Smooth muscle cell (in vitro differentiated cells): ENCODE measurements around the gene SPOCK1. TPM values are rescaled to one million over a fixed set of nuclear protein-coding genes. Genes with fewer than 3 reads are reported as not detected.

Experiments used
- DNase-seq: peaks from one replicate; lab custom pipeline; 2025; ENCODE audit not compliant: unreplicated experiment; lab: John Stamatoyannopoulos, UW
- H2AFZ ChIP-seq: fragments of 200-600 bp; sonication (generic); 2 replicates; pipeline ENCODE4 v1.6.0; 2016; ENCODE audit warnings: antibody characterized with exemption, low read depth, mild to moderate bottlenecking
- H3F3A ChIP-seq: fragments of 200-600 bp; sonication (generic); 2 replicates; pipeline ENCODE4 v1.6.0; 2017; ENCODE audit warnings: antibody characterized with exemption, low read depth
- H3K27ac ChIP-seq: fragments of 200-600 bp; sonication (generic); 2 replicates; pipeline ENCODE4 v1.5.1; 2016; ENCODE audit warnings: low read depth, mild to moderate bottlenecking
- H3K27me3 ChIP-seq: fragments of 200-600 bp; sonication (generic); 2 replicates; pipeline ENCODE4 v1.6.1; 2016; ENCODE audit warnings: low read depth, mild to moderate bottlenecking
- H3K36me3 ChIP-seq: fragments of 200-600 bp; sonication (generic); 2 replicates; pipeline ENCODE4 v1.5.1; 2016; ENCODE audit warnings: low read depth
- H3K4me1 ChIP-seq: fragments of 200-600 bp; sonication (generic); 2 replicates; pipeline ENCODE4 v1.5.1; 2016; ENCODE audit warnings: low read depth
- H3K4me2 ChIP-seq: fragments of 200-600 bp; sonication (generic); 2 replicates; pipeline ENCODE4 v1.6.0; 2016; ENCODE audit warnings: mild to moderate bottlenecking
- H3K4me3 ChIP-seq: fragments of 200-600 bp; sonication (generic); 2 replicates; pipeline ENCODE4 v1.5.1; 2016; ENCODE audit warnings: mild to moderate bottlenecking
- H3K79me2 ChIP-seq: fragments of 200-600 bp; sonication (generic); 2 replicates; pipeline ENCODE4 v1.6.0; 2016; ENCODE audit warnings: low read depth, mild to moderate bottlenecking
- H3K9ac ChIP-seq: fragments of 200-600 bp; sonication (generic); 2 replicates; pipeline ENCODE4 v1.6.0; 2016; ENCODE audit warnings: low read depth
- H3K9me3 ChIP-seq: fragments of 200-600 bp; sonication (generic); replicated peaks from 2 replicates; pipeline ENCODE4 v1.5.1; 2016; ENCODE audit warnings: low read depth
- H4K20me1 ChIP-seq: fragments of 200-600 bp; sonication (generic); 2 replicates; pipeline ENCODE4 v1.6.0; 2016; ENCODE audit warnings: low read depth
- CTCF ChIP-seq: fragments of 200-600 bp; sonication (generic); IDR thresholded peaks from 2 replicates; pipeline ENCODE4 v1.5.1; 2017; ENCODE audit warnings: borderline replicate concordance, mild to moderate bottlenecking, antibody characterized with exemption; ENCODE audit not compliant: insufficient read depth, poor library complexity, severe bottlenecking
- WGBS: methylation state at CpG from one replicate; pipeline ENCODE4 v1.1.7; 2016; ENCODE audit warnings: low lambda C conversion rate; 5-methylcytosine and 5-hydroxymethylcytosine counted together
- polyA plus RNA-seq: library from polyadenylated mRNA; unstranded; fragments of >200 nt; fragmentation: Nextera tagmentation; extraction: Ambion mirVana; gene quantifications from 2 replicates; pipeline ENCODE4 v1.2.1, GENCODE V29; 2016
- total RNA-seq: library from RNA; depleted of rRNA; stranded (reverse); fragments of >200 nt; gene quantifications from 2 replicates; pipeline ENCODE4 v1.2.3, GENCODE V29; 2014

Gene SPOCK1
- total and polyA plus RNA-seq, 2 experiments from 2014 or later: 56.2 to 80.0 TPM

DNA sequence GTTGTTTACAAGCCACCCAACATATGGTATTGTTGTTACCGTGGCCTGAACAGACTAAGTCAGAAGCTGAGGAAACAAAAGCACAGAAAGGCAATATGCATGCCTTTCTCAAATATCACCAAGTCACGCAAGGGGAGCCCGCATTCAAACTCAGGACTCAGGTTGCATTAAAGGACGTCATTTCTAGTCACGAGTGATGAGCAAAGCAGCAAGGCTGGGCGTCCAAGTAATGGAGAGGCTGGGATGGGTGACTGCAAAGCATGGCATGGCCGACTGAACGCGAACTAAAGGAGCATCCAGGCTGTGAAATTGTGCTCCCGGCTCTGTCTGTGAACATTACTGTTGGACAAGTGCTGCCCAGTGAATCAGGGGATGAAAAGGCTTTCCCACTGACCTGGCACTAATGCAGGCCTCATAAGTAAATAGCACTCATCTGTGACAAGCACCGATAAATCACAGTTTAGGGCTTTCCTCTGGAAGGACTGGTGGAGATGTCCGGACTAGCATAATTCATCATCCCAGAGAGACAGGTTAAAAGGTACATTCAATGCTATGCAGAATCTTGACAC, 202.8 kb downstream of the SPOCK1 start:
- Histone ChIP-seq H2AFZ (no peak overlapping the region), H3K4me3 (no peak overlapping the region), H4K20me1 (no peaks in the 10 kb centered on the region), H3K4me2 (no peak overlapping the region), H3K79me2 (no peaks in the 10 kb centered on the region), H3K9ac (no peak overlapping the region), H3K4me1 (peaks cover 15% of the 10 kb centered on the region), H3F3A (no peaks in the 10 kb centered on the region), H3K36me3 (no peaks in the 10 kb centered on the region), H3K27ac (no peak overlapping the region), H3K27me3 (no peaks in the 10 kb centered on the region), H3K9me3 (no peaks in the 10 kb centered on the region)
- TF ChIP-seq CTCF: no peak
- no peak for DNase-seq
- WGBS: 91% methylated on average over 12 of the region's 12 CpGs

DNA sequence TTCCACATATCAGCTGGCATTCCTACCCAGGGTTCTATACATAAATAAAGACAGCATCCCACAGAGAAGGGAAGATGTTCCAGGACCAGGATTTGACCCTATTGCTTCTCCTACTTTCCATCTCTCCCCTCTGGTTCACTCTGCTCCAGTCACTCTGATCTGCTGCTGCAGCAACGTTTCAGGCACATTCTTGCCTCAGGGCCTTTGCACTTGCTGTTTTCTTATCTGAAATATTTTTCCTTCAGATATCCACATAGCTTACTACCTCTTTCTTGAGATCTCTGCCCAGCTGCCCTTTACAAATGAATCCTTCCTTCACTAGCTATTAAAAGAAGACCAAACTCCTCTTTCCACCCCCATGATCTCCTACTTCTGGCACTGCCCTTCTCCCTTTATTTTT, 204.5 kb downstream of the SPOCK1 start:
- H3K4me2 ChIP-seq: no peak overlapping the region

GRCh38 chr5:137292461-137293027, 206.6 kb downstream of the SPOCK1 start:
- H2AFZ ChIP-seq: no peak overlapping the region
- no peaks in the 10 kb centered on the region for H3K9me3 ChIP-seq
- no peak for TF ChIP-seq CTCF
- peaks cover 15% of the 10 kb centered on the region for H3K4me1 ChIP-seq
- H3K4me2 ChIP-seq: no peak overlapping the region
- no peak for DNase-seq
- no peaks in the 10 kb centered on the region for H3K27me3 ChIP-seq
- no peak overlapping the region for H3K9ac ChIP-seq
- H3F3A ChIP-seq: no peaks in the 10 kb centered on the region
- H3K36me3 ChIP-seq: no peaks in the 10 kb centered on the region
- no peak overlapping the region for H3K27ac ChIP-seq
- H4K20me1 ChIP-seq: no peaks in the 10 kb centered on the region
- no peaks in the 10 kb centered on the region for H3K79me2 ChIP-seq
- no peak overlapping the region for H3K4me3 ChIP-seq
- 84% methylated on average over 8 of the region's 8 CpGs for WGBS

More for the DNA sequence above, 204.5 kb downstream of the SPOCK1 start:
- H3K36me3 ChIP-seq: no peaks in the 10 kb centered on the region
- 79% methylated on average over 1 of the region's 1 CpG for WGBS
- H4K20me1 ChIP-seq: no peaks in the 10 kb centered on the region
- H3K79me2 ChIP-seq: no peaks in the 10 kb centered on the region
- H3K4me1 ChIP-seq: peaks cover 15% of the 10 kb centered on the region
- no peak overlapping the region for H3K27ac ChIP-seq
- no peak for DNase-seq
- no peak for TF ChIP-seq CTCF
- no peak overlapping the region for H3K4me3 ChIP-seq
- no peaks in the 10 kb centered on the region for H3F3A ChIP-seq
- no peak overlapping the region for H2AFZ ChIP-seq
- no peaks in the 10 kb centered on the region for H3K27me3 ChIP-seq
- H3K9me3 ChIP-seq: no peaks in the 10 kb centered on the region
- H3K9ac ChIP-seq: no peak overlapping the region

DNA sequence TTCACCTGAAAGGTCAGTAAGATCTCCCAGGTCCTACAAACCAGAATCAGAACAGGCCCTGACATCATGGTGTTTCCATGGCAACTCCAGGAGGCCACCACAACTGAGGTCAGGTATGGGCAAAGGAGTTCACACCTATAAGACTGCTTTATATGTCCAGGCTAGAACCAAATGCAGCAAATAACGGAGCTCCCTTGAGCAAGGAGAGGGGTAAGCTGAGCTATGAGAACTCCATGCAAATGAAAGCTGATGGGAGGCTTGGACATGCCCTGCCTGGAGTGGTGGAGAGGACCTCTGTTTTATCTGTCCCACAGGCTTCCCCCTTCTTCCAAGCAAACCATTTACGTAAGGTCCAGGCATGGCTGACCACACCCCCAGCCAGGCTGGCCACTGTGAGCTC, 207.7 kb downstream of the SPOCK1 start:
- Histone ChIP-seq H3F3A (no peaks in the 10 kb centered on the region), H3K27ac (no peak overlapping the region), H3K27me3 (no peaks in the 10 kb centered on the region), H3K9me3 (no peaks in the 10 kb centered on the region), H3K4me2 (no peak overlapping the region), H3K4me1 (peaks cover 8% of the 10 kb centered on the region), H4K20me1 (no peaks in the 10 kb centered on the region), H3K79me2 (no peaks in the 10 kb centered on the region), H3K9ac (no peak overlapping the region), H3K36me3 (no peaks in the 10 kb centered on the region), H3K4me3 (no peak overlapping the region), H2AFZ (no peak overlapping the region)
- no peak for DNase-seq
- 40% methylated on average over 2 of the region's 2 CpGs for WGBS
- TF ChIP-seq CTCF: no peak
